Fibroblast of skin of right quadriceps (primary cell): Measurements from ENCODE around the gene NR1H4.
"Not testable (repeated sequence)": the region's sequence is repeated elsewhere in the genome, so short reads cannot be mapped to it uniquely, and the experiment has no call there.

Experiments
- DNase-seq: peaks from one replicate; pipeline ENCODE4 v3.0.0-alpha.2; 2013

The NR1H4 gene

DNA sequence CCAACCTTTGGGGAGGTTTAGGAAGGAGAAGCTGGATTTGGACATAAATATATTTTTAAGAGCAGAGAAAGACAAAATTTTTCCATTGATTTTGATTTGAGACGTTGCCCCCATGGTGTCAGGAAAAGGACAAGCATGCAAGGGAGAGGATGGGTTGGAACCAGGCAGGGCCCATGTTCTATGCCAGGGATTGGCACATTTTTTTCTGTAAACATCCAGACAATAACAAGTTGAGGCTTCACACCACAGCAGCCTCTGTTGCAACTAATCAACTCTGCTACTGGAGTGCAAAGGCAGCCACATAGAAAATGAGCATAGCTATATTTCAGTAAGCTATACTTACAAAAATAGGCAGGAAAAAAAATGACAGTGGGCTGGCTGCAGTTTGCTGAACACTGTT, 44.7 kb downstream of the NR1H4 start:
- no peak for DNase-seq

DNA sequence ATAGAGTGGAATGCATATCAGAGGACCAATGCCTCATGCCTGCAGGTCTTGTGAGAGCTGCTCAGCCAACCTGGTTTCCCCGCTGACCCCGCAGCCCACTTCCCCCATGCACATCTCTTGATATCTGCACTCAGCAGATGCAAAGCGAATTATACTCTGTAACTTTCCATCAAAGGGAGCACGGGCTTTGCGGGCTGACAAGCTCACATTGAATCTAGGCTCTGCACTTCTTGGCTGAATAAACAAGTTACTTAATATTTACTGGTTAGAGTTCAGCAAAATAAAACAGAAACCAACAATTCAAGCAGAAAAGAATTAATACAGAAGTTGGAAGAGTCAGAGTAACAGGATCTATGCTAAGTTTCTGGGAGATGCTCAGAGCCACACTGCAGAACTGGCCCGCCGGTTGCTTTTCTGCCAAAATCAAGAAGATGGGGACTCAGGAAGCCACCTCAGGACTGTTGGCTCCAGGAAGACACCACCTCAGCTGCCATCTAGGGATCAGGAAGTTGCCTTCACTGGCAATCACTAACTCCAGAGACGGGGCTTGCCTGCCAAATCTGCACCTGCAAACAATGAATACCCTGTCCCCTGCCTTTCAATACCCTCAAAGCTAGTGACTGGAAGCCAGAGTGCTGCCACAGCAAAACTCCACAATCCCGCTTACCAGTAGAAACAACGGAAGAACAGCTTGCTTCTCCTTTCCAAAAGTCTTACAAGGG, 46.5 kb downstream of the NR1H4 start:
- no peak for DNase-seq

DNA sequence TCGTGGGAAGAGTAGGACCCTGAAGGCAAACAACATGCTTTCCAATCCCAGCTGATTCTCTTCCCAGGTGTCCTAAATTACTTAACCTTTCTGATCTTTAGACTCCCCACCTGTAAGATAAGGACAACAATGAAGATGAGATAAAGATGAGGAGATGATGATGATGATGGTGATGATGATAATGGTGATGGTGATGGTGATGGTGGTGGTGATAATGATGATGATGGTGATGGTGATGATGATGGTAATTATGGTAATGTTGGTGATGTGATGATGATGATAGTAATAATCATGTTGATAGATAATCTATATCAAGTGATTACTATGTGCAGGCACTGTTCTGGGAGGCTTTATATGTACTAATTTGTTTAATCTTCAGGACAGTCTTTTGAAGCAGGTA, 48.3 kb downstream of the NR1H4 start:
- DNase-seq = no peak

DNA sequence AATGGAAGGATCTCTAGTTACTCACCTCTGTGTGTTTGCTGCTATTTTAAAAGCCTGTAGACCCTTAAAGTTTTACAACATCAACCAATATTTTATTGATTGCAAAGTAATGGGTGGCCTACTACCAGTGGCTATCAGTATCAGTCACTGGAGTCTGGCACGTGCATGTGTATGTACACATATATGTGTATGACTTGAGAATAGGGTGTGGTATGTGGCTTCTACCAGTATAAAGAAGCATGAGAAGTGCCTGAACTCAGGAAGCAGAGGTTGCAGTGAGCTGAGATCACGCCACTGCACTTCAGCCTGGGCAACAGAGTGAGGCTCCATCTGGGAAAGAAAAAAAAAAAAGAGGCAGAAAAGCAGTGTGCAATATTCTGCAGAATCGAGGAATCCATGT, 54.4 kb downstream of the NR1H4 start:
- no peak for DNase-seq

DNA sequence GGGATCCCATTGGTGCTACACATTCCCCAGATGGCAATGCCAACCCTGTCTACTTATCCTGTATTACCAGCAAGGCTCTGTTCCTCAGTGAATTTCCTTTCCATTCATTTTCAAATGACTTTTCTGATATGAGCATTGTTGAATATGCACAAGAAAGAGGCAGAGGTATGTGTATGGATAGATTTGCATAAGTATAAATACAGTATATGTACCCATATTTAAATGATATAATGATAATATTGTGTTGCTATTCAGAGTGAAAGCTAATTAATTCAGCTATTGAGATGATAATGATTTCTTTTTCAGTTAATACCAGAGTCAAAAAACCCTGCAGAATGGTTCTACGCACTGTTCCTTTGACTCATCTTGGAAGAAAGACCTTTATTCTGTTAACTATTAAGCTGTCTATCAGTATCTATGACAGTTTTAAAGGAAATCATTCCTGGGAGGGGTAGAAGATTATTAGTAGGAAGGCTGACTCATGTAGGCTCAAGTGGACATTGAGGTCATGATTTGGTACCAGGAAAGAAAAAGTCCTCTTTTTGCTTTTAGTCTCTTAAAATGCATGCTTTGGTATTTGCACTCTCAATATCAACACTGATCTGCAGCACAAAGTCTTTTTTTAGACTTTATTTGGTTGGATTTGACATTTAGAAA, 54.9 kb downstream of the NR1H4 start:
- no peak for DNase-seq

DNA sequence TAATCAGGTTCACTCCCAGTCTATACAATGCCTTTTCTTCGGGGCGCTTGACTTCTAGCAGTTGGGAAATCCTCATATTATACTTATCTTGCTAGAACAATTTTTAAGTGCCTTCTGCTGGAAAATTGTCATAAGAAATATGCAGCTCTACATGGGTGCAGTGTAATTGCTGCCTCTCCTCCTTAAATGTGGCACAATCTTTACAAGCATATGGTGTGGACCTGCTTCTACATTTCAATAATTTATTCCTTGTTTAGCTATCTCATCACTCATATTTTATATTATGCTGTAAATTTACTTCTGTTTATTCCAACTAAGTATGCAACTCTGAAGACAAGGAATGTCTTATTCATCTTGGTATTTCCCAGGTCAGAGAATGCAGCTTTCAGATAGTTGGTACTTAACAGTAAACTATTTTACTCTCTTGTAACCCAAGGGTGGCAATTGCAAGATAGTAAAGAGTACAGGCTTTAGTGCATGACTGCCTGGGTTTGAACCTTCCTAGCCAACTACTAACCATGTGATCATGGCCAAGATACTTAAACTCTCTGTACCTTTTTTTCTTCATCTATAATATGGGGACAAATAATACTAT, 56.2 kb downstream of the NR1H4 start:
- no peak for DNase-seq

DNA sequence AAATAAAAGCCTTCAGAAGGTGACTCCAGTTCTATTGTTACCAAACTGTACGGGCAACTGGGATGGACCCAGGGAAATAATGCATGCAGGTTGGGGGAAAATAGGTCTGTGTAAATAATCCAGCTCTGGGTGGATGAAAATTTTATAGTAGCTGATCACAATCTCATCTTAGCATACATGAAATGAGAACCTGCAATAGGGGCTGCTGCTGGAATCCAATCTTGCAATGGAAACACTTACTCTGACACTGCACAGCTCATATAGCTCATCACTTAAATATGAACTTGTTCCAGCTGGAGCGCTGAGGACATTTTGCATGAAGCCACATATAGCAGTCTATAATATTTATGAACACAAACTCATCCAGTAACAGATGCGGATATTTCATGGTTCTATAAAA, 59.7 kb downstream of the NR1H4 start:
- DNase-seq = no peak

DNA sequence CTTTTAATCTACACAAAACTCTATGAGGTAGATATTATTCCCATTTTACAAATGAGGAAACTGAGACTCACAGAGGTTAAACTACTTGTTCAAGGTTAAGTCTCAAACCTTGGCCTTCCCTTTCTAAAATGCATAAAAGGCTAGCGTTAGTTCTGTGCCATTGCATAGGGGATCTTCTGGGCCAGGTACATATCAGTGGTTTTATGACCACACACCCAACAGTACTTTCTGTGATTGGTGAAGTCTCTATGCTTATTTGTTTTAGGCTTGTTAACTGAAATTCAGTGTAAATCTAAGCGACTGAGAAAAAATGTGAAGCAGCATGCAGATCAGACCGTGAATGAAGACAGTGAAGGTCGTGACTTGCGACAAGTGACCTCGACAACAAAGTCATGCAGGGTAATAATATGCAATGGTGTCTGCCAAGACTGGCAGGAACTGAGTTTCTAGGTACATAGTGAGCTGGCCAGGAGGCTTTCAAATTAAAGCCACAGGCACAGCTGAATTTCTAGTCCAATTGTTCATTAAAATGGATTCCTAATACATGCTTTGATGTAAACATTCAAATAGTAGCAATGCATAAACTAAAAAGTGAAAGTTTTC, 61.1 kb downstream of the NR1H4 start:
- DNase-seq = no peak

DNA sequence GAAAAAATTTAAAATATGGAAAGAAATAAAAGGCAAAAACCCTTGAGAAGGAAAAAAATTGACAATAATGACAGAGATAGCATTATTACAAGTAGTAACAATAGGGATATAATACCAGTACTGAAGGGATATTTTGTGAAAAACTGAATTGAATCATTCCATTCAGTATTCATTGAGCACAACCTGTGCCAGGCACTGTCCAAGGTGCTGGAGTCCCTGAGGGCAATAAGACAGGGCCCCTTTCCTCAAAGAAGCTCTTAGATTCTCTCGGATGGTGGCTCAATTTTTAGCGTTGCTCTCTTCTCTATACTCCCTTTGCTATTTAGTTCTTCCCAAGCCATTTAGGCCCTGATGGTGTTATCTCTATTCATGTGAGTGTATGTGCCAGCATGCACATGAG, 65.5 kb downstream of the NR1H4 start:
- peak; percentile 18 for DNase-seq

DNA sequence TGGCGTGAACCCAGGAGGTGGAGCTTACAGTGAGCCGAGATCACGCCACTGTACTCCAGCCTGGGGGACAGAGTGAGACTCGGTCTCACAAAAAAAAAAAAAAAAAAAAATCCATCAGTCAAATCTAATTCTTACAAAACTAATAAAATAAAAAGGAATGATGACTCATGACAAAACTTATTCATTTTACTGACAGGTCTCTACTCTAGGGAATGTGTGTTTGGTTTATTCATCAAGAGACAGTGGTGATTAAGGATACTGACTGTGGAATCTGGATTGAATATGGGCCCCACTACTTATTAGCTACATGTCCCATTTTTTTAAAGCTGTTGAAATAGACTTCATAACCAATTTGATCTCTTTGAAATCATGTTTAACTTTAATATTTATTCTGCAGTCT, 70.5 kb downstream of the NR1H4 start:
- no peak for DNase-seq

DNA sequence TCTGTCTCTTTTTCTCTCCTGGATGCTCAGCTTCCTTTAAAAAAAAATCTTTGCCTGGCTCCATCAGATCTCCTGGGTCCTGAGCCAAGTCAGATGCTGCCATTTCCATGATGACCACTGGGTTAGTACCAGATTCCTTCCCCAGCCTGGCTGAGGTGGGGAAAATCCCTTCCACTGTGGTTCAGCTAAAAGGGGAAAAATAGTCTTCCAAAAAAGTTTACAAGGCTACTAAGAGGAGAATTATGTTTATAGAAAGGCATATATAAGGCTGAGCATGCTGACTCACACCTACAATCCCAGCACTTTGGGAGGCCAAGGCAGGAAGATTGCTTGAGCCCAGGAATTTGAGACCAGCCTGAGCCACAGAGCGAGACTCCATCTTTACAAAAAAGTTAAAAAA, 71.4 kb downstream of the NR1H4 start:
- DNase-seq = no peak

DNA sequence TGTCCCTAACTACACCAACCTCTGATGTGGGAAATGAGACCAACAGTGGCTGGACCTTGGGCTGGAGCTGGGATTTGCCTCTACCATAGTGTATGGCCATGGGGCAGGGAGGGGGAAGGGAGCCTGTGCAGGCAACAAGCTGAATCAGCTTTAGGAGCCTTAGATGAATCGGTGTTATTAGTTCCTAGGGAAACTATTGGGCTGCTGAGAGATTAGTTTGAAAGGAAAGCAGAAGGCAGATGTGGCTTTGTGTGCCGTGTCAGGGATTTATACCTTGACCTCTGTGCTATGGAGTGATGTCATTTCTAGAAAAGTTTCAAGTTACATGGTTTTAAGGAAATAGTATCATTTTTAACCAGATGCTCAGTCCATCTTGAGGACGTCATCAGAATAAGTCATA, 80.3 kb downstream of the NR1H4 start:
- peak; percentile 27 for DNase-seq

DNA sequence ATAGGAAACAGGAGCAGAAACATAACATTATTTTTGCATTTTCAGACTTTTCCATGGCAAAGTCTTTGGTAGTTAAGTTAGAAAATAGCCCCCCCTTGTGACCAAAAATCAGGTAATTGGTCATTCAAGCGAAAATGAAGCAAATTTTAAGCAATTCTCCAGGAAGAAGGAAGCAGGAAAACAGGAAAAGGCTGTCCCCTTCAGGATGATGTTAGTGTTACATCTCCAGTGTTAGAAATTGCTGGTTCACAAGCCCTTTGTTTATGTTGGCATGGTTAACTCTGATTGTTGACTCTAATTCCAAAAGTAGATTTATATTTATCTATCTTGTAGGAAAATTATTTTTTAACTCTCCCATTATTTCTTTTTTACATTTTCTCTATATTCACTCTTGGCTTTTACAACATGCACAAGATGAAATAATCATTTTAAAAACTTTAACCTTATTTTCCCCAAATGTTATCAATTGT, 81.0 kb downstream of the NR1H4 start:
- peak; percentile 82 for DNase-seq

DNA sequence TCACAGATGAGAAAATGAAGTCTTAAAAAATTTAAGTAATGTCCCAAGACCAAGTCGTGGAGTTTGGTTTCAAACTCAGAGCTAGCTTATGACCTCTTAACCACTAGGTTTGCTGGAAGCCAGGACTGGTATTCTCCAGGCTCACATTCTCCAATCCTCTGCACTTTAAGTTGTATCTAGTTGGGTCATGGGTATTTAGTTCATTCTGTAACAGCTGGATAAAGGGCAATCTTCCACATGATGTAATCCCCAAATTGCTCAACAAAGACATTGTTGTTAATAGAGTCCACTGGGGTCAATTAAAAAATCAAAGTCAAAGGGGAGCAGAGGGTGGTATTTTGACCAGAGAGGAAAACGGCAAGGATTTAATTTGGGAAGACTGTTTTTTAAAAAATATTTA, 82.1 kb downstream of the NR1H4 start:
- DNase-seq = no peak

DNA sequence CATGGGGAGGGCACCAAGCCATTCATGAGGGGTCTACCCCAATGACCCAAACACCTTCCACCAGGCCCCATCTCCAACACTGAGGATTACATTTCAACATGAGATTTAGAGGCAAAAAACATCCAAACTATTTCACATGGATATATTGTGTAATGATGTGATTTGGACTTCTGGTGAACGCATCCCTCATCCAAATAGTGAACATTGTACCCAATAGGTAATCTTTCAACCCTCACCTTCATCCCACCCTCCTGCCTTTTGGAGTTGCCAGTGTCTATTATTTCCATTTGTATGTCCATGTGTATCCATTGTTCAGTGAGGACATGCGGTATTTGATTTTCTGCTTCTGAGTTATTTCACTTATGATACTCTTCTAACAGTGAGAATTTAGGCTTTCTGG, 83.7 kb downstream of the NR1H4 start:
- DNase-seq = no peak

DNA sequence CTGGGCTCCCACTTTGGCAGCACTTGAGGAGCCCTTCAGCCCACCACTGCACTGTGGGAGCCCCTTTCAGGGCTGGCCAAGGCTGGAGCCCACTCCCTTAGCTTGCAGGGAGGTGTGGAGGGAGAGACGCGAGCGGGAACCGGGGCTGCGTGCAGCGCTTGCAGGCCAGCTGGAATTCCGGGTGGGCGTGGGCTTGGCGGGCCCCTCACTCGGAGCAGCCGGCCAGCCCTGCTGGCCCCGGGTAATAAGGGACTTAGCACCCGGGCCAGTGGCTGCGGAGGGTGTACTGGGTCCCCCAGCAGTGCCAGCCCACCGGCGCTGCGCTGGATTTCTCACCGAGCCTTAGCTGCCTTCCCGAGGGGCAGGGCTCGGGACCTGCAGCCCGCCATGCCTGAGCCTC, 85.6 kb downstream of the NR1H4 start:
- DNase-seq = not testable (repeated sequence)

DNA sequence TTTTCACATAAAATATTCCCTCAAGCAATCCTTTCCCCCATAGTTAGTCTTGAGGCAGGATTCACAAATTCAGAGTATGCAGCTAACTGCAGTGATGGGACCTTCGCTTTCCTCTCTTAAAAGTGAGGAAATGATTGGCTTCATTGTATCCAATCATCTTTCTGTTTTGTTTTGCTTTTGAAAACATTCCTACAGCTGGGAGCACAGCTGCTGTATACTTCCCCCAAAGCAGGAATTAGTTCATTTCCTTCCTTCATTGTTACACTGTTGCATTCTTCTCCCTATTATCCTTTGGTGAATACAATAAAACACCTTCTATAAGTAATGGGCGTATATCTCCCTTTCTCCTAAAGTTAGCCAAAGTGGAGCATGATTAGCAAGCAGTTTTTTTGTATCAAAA, 90.4 kb downstream of the NR1H4 start:
- no peak for DNase-seq

DNA sequence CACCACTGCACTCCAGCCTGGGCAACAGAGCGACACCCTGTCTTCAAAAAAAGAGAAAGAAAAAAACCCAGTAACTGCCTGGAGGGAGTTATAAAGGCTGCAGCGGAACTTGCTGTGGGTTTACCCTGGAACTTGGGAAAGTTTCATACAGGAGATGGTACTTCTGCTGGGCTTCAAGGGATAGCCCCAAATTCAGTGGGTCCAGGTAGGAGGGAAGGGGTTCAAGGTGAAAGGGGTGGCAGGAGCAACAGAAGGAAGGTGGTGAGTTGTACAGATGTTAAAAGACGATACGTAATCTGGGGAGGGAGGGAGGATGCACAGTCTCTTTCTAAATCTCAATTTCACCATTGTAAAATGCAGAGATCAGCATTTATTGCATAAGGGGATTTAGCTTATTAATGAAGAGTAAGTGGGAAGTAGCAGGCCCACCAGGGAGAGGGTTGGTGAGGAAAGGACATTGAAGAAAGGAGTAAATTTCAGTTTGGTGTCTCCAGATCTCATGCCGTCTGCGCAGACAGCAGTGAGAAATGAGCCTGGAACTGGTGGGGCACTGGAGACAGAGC, 91.3 kb downstream of the NR1H4 start:
- DNase-seq = no peak

DNA sequence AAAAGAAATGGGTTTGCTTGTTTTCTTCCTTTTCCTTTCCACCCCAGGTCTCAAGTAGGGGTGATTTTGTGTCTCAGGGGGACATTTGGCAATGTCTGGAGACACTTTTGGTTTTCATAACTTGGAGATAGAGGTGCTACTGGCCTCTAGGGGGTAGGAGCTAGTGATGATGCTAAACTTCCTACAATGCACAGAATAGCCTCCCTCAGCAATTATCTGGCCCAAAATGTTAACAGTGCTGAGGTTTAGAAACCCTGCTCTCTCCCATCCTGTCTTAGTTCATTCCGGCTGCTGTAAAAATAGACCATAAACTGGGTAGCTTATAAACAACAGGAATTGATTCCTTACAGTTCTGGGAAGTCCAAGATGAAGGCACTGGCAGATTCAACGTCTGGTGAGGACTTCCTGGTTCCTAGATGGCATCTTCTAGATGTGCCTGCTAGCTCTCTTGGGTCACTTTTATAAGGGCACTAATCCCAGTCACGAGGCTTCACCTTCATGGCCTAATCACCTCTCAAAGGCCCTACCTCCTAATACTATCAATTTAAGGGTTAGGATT, 92.4 kb downstream of the NR1H4 start:
- DNase-seq = no peak

DNA sequence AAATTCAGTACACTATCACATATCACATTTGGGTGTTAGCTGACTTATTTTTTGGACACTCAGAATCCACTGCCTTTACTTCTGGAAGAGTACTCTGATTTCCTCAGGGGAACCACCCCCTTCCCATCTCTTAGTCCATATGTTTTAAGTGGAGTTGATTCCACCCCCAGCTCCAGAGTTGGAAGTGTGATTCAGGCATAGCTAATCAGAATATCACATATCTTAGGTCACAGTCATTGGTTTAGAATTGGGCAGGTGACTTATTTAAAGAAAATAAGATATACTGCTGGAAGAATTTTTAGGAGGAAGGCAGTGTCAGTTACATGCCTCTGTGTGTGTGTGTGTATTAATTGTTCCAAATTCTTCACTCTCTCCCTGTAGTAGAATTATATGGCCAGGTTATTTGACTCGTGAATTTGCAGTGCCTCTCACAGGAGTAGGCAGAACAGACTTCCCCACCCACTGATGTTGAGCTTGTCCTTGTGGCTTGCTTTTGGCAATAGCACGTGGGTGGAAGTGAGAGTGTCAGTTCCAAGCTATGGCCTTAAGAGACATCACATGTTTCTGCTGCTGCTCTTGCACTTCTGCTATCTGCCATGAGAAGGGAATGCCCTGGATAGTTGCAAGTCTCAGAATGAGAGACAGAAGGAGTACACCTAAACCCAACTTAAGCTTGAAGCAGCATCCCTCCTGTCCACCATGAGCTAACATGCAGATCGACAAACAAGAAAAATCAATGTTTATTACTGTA, 93.4 kb downstream of the NR1H4 start:
- DNase-seq = no peak

DNA sequence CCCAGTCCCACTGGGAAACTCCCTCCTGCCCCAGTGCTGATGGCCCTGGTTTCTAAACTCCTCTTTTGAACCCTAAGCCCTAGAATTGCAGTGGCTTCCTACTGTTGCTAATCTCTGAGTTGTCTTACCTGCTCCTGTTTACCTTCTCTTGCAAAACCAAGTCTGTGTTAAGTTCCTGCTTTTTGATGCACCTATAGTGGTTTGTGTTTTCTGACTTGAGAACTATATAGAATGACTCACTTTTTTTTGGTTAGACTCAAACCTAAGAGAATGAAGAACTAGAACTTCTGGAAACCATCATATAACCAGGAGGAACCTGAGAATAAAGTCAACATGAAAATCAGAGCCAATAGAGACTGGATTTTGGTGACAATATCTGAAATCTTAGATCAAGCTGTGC, 94.3 kb downstream of the NR1H4 start:
- DNase-seq = no peak

DNA sequence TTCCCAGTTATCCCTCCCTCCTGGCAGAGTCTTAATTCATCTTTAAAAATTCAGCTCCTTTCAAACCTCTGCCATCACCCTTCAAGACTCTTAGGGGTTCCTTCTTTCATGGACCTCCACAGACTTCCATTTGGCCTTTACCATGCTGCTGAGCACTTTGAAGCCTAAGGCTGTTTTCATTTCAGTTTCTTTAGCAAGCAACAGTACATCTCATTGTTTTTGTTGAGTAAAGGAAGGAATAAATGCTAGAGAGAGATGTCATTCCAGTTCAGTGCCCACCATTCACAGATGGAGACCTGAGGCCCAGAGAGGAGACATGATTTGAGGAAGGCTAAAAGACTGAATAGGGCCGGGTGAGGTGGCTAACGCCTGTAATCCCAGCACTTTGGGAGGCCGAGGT, 98.5 kb downstream of the NR1H4 start:
- DNase-seq = no peak
